T1000 (cell line): ENCODE measurements around the gene MYF6.
"Not testable (repeated sequence)": the region's sequence is repeated elsewhere in the genome, so short reads cannot be mapped to it uniquely, and the experiment has no call there.

Experiments used
- DNase-seq: peaks from one replicate; lab custom pipeline; 2025; ENCODE audit warnings: mixed read lengths; lab: John Stamatoyannopoulos, UW

Gene MYF6

DNA sequence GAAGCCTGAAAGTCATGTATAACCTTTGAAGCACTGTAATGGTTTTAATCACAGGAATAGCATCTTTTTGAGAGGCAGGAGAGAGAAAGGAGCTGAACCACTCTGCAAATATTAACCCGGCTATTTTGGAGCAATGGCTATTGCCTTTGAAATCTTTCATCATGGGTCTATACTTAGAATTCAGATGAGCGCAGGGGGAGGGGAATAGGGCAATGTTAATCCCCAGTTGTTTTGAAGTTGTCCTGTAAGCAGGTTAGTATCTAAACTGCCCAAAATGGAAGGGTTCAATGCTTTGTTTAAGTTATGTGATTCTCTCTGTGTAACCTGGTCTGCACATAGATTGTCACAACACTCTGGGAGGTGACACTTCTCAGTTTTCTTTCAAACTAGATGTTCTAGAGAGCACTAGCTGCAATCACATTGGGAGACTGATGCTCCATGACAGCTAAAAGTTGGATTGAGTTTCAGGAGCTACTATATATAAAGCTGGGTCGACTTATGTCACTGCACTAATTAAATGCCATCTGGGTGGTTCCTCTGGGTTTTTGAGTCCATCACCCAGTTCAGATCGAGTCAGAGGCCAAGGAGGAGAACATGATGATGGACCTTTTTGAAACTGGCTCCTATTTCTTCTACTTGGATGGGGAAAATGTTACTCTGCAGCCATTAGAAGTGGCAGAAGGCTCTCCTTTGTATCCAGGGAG lies at the start of gene MYF6:
Gene MYF6, plus strand, starts transcription at position 509 of the 704 bp plus-strand sequence. Its CDS starts 86 bp downstream, at position 595.
- no peak for DNase-seq

DNA sequence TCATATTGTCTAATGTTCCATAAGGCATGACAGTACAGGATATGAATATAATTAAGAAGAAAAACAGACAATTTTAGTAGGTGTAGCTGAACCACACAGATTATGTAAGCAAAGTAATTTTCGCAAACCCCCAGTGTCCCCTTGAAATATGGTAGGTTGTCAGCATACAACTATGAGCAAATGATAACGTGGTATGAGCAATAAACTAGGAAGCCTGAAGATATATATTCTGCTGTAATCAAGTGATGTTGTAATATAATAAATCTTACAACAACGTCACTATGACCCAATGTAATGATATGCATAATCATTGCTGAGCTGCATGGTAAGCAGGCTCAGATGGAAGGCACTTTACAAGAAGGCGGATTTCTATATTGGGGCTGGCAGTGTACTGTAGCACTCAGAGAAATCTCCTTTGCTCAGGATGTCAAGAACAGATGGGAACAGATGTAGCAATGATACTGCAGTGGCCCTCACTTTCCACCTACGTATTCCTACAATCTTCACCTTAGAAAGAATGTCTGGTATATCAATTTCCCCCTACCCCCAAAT lies 47.8 kb upstream of the MYF6 start:
- DNase-seq = no peak

DNA sequence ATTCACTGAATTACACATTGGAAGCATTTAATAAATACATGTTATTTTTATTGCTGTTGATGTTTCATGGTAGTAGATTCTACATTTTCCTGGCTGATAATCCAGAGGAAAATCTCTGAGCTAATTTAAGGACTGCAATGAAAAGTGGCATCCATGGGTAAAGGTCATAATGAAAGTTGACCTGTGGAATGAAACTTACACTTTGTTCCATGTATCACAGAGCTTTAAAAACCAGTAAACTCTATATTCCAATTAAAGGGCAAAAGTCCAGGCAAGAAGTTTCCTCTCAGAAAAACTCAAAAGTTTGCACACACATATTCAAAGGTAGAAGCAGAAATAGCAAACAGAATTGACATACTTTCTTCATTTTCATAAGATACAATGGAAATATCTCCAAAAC lies 44.8 kb upstream of the MYF6 start:
- DNase-seq = no peak

DNA sequence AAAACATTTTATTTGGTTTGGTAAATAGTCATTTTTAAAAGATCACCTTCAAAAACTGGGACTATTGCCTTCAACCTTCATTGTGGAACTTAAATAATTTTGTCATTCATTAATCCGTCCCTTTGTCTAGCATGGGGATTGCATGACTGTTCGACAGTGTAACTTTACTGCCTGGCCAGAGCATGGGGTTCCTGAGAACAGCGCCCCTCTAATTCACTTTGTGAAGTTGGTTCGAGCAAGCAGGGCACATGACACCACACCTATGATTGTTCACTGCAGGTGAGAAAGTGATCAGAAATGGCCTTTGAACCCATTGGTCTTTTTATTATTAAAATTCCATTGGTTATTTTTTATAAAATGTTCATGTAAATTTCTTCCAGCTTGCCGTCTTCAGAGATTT lies 37.2 kb upstream of the MYF6 start:
- no peak for DNase-seq

DNA sequence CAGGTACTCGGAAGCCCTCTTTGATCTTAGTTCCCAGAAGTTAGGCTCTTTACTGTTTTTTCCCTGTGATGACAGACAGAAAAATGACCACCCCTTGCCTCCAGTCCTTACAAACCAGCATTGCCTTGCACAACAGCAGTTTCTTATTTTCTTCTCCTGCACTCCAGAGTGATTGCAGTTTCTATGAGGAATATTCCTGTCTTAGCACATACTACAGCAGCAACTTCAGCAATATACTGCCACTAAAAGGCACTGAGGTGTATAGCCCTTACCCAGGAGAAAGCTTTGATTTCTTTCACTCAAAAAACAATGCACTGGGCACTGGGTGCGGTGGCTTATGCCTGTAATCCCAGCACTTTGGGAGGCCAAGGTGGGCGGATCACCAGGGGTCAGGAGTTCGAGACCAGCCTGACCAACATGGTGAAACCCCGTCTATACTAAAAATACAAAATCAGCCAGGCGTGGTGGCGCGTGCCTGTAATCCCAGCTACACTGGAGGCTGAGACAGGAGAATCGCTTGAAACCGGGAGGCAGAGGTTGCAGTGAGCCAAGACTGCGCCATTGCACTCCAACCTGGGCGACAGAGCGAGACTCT lies 31.3 kb upstream of the MYF6 start:
- not testable (repeated sequence) for DNase-seq

DNA sequence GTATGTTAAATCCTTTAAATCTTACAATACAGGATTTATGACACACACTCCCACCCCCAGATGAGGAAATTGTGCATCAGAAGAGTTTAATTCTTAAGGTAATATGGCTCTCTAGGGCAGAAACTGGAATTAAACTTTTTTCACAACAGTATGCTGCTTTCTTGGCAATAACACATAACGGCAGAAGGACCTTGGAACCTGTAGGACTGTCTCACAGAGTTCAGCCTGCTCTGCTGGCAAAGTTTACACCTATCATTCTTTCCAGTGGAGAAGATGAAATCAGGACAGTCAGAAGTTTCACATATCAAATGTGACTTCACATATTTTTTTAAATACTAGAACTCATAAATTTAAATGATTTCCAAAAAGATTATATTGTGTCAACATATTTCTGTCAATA lies 30.6 kb upstream of the MYF6 start:
- DNase-seq = no peak

DNA sequence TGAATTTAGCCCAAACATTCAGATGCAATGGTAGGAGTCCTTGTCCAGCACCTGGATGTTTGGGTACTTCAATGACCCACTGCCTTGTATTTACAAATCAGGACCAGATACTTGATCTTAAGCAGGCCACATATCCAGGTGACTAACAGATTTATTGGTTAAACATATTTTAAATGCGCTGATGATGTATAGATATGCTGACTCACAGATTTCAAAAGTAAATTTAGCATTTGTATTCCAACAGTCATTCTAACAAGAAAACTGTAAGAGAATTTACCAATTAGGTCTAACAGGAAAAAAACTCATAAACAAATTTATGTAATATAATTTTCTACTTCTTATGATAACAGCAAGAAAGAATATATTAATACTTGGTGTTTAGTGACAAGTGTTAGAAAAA lies 29.4 kb upstream of the MYF6 start:
- DNase-seq = no peak

DNA sequence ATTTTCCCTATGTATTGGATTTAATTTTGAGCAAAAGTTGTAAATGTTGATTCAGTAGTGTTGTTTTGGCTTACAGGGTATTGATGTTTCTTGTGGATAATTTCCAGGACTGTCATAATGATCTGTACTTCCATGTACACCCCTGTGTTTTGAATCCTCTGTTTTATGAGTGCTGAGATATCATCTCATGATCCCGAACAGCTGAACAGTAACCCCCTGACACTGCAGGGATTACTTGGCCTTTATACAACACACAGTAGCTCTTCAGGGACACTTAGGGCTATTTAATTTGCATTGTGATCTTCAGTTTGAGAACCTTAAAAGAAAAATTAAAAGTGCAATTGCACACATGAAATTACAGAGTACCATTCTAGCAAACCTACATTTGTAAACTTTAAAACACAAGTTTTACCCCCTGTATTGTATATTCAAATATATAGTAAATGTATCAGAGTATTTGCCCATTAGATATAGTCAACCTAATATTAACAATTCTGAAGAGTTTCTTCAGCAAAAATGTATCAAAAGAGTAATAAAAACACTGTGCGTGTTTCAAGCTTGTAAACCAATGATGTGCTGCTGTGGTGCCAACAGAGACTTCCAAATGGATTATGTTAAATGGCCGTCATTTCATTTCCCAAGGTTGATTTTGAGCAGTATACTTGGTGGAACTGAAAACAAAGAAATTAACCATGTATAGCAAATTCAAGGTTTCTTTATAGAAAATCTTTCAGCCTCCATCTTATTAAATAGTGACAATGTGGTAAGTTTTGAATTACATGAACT lies 27.9 kb upstream of the MYF6 start:
- no peak for DNase-seq

DNA sequence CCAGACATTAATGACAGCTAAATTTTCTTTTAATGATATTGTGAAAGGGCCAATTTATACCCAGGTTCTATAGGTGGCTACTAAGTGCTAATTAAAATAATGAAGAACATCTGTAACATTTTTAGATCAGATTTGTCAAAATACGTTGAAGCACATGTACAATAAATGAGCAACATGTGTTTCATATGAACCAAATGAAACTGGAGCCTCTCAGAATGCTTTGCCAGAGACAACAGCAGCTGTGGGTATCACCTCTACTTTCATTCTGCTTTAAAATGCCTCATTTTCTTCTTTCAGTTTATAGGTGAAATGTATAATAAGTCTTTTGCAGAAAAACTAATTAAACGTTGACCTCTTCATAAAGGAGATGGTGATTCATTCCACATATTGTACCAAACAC lies 26.1 kb upstream of the MYF6 start:
- no peak for DNase-seq

DNA sequence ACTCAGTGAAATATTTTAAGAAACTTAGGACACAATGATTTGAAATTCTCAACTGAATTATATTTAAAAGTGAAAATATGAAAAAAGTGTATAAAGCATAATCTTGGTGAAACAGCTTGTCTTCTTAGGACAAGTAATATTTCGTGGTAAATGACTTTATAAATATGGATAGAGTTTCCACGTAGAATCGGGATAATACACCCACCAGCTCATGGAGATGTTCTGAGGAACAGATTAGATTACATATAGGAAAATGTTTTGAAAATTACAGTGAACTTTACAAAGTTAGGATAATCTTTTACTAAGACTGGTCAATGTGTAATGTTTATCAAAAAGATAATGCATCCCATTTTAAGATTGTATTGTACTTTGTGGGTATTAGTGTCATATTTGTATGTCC lies 25.6 kb upstream of the MYF6 start:
- no peak for DNase-seq

DNA sequence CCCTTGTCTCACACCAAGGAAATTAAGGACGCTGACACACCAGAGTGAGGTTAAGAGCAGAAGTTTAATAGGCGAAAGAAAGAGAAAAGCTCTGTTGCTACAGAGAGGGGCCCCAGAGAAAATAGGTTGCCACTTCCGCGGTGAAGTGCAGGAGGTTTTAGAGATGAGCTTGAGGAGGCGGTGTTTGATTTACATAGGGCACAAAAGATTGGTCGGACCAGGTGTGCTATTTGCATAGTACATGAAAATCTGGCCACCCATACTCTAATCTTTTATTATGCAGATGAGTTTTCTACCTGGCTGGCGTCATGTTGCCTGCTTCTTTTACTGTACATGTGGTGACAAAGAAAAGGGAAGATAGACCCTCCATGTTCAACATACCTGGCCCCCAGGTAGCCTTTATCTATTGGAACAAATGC lies 23.3 kb upstream of the MYF6 start:
- DNase-seq = no peak

DNA sequence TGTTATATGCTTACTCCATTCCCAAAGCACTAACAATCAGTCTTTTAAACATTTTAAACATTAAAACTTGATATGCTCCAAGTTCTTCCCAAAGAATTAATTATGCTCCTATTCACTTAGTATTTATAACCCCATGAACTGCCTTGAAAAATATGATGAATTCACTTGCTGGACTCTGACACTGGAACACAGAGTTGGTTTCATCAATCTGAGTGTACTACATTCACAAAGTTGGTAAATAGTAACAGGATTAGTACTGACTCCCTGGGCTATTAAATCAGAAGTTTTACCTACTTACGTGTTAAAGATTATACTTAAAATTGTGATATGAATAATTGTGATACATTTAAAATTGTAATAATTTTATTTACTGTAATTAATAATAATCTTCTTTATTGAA lies 17.3 kb upstream of the MYF6 start:
- DNase-seq = no peak

DNA sequence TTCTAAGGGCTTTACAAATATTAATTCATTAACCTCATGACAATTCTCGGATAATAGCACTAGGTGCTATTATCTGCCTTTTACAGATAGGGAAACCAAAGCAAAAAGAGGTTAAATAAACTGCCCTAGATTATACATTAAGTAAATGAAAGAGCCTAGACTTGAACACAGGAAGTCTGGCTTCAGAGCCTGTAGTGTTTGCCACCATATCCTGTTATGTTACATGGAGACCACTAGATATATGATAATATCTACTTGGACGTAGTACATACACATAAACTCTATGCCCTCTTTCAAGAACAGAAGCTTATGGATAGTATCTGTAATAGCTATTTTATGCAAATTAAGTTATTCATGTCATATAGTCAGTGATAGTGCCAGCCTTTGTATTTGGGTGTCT lies 16.9 kb upstream of the MYF6 start:
- DNase-seq = no peak

DNA sequence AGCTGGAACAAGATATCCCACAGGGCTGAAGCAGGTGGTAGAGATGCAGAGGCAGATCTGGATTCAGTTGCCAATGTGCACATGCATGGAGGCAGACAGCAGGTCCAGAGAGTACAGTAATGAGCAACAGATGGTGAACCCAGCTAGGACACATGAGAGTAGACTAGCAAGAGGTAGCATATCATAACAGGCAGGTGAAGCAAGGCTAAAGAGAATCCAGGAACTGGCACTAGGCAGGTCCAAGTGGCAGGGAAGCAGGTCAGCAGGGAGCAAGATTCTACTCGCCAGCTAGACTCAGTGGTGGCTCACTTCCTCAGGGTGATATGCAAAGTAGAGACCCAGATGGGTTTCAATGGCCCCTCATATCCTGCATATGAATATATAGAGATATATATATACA lies 15.3 kb upstream of the MYF6 start:
- no peak for DNase-seq

DNA sequence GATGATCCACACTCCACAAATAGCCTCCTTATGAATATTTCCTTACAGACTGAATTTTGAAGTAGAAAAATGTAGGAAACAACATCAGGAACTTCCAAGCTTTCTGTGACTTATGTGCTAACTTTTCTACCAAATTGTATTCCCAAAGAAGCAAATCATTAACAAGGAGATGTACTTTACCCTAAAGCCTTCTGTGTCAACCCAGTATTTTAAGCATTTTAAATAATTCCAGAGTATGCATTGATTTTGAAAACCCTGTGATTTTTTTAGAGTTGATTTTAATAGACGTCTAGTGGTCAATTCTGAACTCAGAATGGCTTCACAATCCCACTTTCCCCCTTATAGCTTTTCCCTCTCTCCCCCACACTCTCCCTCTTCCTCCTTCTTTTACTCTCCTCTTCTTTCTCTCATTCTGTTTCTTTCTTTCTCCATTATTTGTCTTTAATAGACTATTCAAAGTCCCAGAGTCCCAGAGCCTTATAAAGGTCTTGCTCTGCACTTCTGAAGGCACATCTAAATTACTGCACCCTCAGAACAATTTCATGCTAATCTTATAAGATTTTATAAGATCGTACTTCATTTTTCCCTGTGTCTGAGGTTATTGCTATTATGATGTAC lies 10.1 kb upstream of the MYF6 start:
- no peak for DNase-seq

DNA sequence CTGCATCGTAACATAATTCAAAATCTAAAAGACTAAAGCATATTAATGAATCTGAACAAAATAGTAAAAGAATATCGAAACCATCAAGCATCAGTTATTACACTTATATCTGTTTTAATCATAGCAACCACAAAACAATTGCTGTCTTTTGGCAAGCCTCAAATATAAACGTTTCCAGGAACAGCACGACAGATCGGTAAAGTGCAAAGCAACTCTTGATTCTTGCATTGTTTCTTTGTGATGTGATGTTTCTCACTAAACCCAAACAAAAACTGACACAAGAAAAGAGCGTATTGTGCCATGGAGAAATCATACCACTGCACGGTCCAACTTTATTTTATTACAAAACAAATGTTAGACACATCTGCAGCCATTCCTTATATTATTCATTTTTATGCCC lies 9.2 kb upstream of the MYF6 start:
- no peak for DNase-seq

DNA sequence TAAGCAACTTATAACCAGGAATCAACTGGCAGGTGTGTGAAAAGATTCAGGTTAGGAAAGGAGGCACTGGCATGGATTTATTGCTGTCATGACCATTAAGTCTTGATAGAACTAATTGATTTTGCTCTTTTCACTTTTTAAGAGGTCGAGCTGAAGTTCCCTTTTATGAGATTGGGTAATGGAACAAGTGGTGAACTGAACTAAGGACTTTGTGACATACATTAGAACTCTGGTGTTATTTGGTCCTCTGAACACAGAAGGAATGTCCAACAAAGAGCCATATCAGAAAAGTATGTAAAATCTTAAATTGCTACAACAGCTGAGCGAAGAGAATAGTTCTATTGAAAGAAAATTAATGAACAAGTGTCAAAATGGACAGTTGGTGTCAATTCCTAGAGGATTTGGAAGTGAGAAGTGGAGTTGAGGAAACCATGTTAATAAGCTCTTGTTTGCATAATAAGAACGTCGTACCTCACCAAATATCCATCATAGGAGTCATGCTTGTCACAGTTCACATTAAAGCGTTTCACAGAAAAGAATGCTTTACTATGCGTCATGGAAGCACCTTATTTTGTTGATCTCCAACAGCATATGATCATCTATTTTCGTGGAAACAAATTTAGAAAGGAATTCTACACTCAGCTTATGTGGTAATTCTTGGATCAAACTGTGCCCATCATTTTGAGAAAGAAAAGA lies 8.4 kb upstream of the MYF6 start:
- no peak for DNase-seq

DNA sequence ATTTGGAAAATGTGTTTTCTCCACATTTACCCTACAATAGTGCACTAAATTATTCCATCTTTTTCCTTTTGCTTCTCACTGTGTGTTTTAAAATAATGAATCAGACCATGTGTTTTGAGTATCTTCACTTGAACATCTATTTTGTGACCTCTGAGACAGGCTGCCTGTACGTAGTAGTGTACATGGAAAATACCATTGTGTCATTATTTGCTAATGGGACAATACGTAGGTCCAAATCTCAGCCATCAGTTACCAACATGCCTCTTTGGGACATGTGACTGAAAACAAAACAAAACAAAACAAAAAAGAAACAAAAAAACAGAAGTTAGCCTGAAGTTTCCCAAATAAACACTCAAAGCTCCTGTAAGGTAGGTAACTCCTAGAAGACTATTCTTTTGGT lies 7.1 kb upstream of the MYF6 start:
- no peak for DNase-seq

DNA sequence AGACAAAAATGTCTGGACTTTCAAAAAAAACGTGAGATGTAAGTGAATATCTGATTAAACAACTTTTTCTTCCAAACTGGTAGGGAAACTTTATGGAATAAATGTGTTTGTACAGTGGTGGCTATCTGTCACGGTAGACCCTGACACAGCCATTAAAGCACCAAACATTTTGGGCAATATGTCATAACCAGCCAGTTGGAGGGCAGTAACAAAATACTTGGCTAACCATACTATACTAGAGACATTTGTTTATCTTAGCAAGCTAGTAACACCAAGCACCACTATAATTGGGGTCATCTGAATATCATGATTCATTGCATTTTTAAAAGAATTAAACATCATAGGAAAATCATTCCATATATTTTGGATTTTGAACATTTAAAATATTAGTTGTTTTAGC lies 6.0 kb upstream of the MYF6 start:
- no peak for DNase-seq

DNA sequence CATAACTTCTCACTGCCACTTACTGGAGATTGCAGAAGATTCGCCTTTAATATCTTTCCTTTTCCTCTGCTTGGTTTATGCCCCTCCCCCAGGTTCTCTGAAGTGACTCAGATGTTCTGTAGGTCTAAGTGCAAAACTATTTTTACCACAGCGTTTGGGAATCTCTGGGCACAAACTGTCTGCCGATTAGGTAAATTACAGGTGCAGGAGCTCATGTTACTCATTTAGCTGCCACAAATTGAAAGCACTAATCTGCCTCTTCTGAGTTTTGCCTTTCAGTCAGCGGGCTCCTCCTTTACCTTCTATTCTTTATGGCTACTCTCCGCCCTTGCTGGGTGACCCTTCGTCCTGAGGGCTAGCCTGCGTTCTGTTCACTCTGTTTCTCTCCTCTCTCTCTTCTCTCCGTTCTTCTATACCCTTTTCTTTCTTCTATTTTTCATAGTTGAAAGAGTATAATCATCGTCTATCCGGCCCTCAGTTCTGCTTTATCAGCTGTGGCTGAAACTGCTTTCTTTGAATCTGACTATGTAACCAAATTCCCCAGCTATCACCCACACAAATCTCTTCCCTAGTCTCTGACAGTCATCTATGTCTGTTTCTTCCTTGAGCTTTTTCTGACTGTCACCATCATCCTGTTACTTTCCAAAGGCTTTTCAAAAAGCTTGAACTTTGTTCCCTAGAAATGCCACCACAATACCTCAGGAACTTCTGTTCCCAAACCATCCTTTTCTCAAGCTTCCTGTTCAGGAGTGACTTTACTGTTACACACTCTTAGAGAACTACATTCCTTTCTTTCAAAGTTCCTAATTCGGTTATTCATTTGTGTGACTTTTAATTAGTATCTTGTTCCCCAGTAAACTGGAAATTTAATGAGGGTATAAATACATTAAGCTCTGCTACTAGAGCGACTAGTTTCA lies 4.3 kb upstream of the MYF6 start:
- DNase-seq = no peak

DNA sequence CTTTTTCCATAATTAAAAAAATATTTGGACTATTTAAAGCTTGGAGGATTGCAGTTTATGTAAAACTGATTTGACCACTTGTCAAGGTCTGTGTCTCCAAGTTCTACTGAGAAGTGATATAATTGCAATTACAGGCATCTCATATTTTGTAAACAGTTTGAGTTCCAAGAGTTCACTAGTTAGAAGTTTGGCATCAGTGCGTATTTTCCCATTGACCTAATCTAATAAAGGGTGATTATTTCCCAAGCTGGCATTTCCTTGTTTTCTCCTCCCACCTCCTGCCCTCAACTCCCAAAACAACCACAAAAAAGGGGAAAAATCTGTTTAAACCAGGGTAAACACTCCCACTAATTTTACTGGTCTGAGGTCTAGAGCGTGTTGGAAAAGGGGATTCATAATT lies 3.0 kb upstream of the MYF6 start:
- no peak for DNase-seq
